Activated CD4-positive, CD25-positive, alpha-beta regulatory T cell treated with anti-CD3 and anti-CD28 coated beads, Interleukin-2, amount 50 U/mL, for 24 hours (primary cell): Measurements from ENCODE around the gene NME3.

Source experiments
- ATAC-seq, 2 donors: fragments of 150-1000 bp; cut with Tn5 transposase; one replicate each; pipeline ENCODE4 v1.10.0; 2021; ENCODE audit warnings: mild to moderate bottlenecking in 1 of 2, moderate library complexity in 1 of 2

The NME3 gene

GRCh38 chr16:1768061-1768766 lies 3.1 kb downstream of the NME3 start:
- ATAC-seq = no peak

GRCh38 chr16:1767116-1767994 lies 4.0 kb downstream of the NME3 start:
- ATAC-seq = no peak

GRCh38 chr16:1766701-1767100 lies 4.6 kb downstream of the NME3 start:
- ATAC-seq = no peak

- no peak for ATAC-seq
Observed at GRCh38 chr16:1766231-1766630, 5.1 kb downstream of the NME3 start.

GRCh38 chr16:1765826-1766225 lies 5.5 kb downstream of the NME3 start:
- no peak for ATAC-seq

GRCh38 chr16:1764971-1765370 lies 6.4 kb downstream of the NME3 start:
- ATAC-seq = no peak

GRCh38 chr16:1763521-1764511 lies 7.5 kb downstream of the NME3 start:
- no peak for ATAC-seq

- no peak for ATAC-seq
Observed at GRCh38 chr16:1762879-1763520, 8.3 kb downstream of the NME3 start.

GRCh38 chr16:1762196-1762878 lies 9.0 kb downstream of the NME3 start:
- ATAC-seq = no peak

- ATAC-seq = no peak
Observed at GRCh38 chr16:1761751-1762150, 9.6 kb downstream of the NME3 start.

GRCh38 chr16:1760911-1761310 lies 10.4 kb downstream of the NME3 start:
- no peak for ATAC-seq

GRCh38 chr16:1759511-1759910 lies 11.8 kb downstream of the NME3 start:
- no peak for ATAC-seq

GRCh38 chr16:1758923-1759322 lies 12.4 kb downstream of the NME3 start:
- no peak for ATAC-seq

- ATAC-seq = no peak
Observed at GRCh38 chr16:1757714-1758461, 13.5 kb downstream of the NME3 start.

- ATAC-seq = no peak
Observed at GRCh38 chr16:1754204-1754603, 17.1 kb downstream of the NME3 start.

GRCh38 chr16:1752853-1753252 lies 18.5 kb downstream of the NME3 start:
- no peak for ATAC-seq

GRCh38 chr16:1751946-1752345 lies 19.4 kb downstream of the NME3 start:
- ATAC-seq = no peak

- ATAC-seq = no peak
Observed at GRCh38 chr16:1749152-1750117, 21.9 kb downstream of the NME3 start.

GRCh38 chr16:1747934-1748333 lies 23.4 kb downstream of the NME3 start:
- no peak for ATAC-seq

GRCh38 chr16:1746693-1747195 lies 24.6 kb downstream of the NME3 start:
- ATAC-seq = no peak
